Trophoblast cell (in vitro differentiated cells and primary cell): Measurements from ENCODE around the gene MS4A13.

Source experiments
- DNase-seq, 2 donors: peaks; one replicate each; pipeline ENCODE4 v3.0.0-alpha.2; 2016
- H2AFZ ChIP-seq: 2 replicates; pipeline ENCODE4 v1.6.1; 2013; ENCODE audit warnings: low read length, moderate library complexity, mild to moderate bottlenecking; ENCODE audit not compliant: insufficient read depth, poor library complexity
- H2AK5ac ChIP-seq: 2 replicates; pipeline ENCODE4 v1.6.1; 2013; ENCODE audit warnings: mild to moderate bottlenecking, low read length
- H2BK120ac ChIP-seq: 2 replicates; pipeline ENCODE4 v1.6.1; 2013; ENCODE audit warnings: low read length, mild to moderate bottlenecking, moderate library complexity; ENCODE audit not compliant: insufficient read depth, poor library complexity
- H2BK12ac ChIP-seq: 2 replicates; pipeline ENCODE4 v1.6.1; 2013; ENCODE audit warnings: mild to moderate bottlenecking, low read length, moderate library complexity
- H2BK5ac ChIP-seq: 2 replicates; pipeline ENCODE4 v1.6.1; 2013; ENCODE audit warnings: low read length, low read depth, moderate library complexity, mild to moderate bottlenecking; ENCODE audit not compliant: poor library complexity
- H3K14ac ChIP-seq: 2 replicates; pipeline ENCODE4 v1.6.1; 2013; ENCODE audit warnings: mild to moderate bottlenecking, low read length
- H3K18ac ChIP-seq: 2 replicates; pipeline ENCODE4 v1.6.1; 2013; ENCODE audit warnings: mild to moderate bottlenecking, low read length
- H3K23ac ChIP-seq: 2 replicates; pipeline ENCODE4 v1.6.1; 2013; ENCODE audit warnings: low read length
- H3K27ac ChIP-seq: 2 replicates; pipeline ENCODE4 v1.5.1; 2013; ENCODE audit warnings: low read depth, mild to moderate bottlenecking, inconsistent platforms, low read length, moderate library complexity
- H3K27me3 ChIP-seq: 2 replicates; pipeline ENCODE4 v1.6.1; 2013; ENCODE audit warnings: inconsistent platforms, mild to moderate bottlenecking, low read length, moderate library complexity; ENCODE audit not compliant: insufficient read depth
- H3K36me3 ChIP-seq, 2 experiments: 1 replicate in 1 of 2; 2 replicates in 1 of 2; pipeline ENCODE4 v1.6.1; 2013; ENCODE audit warnings: low read length in 2 of 2, mild to moderate bottlenecking in 2 of 2, moderate library complexity in 1 of 2; ENCODE audit not compliant: insufficient read depth in 2 of 2, control insufficient read depth in 1 of 2
- H3K4ac ChIP-seq: 2 replicates; pipeline ENCODE4 v1.6.1; 2013; ENCODE audit warnings: low read depth, mild to moderate bottlenecking, low read length, moderate library complexity
- H3K4me1 ChIP-seq, 2 experiments: 1 replicate in 1 of 2; 2 replicates in 1 of 2; pipeline ENCODE4 v1.6.1; 2013; ENCODE audit warnings: low read length in 2 of 2, mild to moderate bottlenecking in 2 of 2, moderate library complexity in 1 of 2; ENCODE audit not compliant: insufficient read depth in 2 of 2, control insufficient read depth in 1 of 2
- H3K4me2 ChIP-seq: 2 replicates; pipeline ENCODE4 v1.6.1; 2013; ENCODE audit warnings: inconsistent platforms, mild to moderate bottlenecking, low read length, moderate library complexity
- H3K4me3 ChIP-seq: 2 replicates; pipeline ENCODE4 v1.5.1; 2013; ENCODE audit warnings: mild to moderate bottlenecking, low read depth, low read length, inconsistent platforms
- H3K79me1 ChIP-seq: one replicate; pipeline ENCODE4 v1.6.1; 2013; ENCODE audit warnings: low read length
- H3K79me2 ChIP-seq: 2 replicates; pipeline ENCODE4 v1.6.1; 2013; ENCODE audit warnings: low read length, mild to moderate bottlenecking; ENCODE audit not compliant: control insufficient read depth, insufficient read depth, poor library complexity
- H3K9ac ChIP-seq: 2 replicates; pipeline ENCODE4 v1.6.1; 2013; ENCODE audit warnings: mild to moderate bottlenecking, low read length
- H3K9me3 ChIP-seq: 2 replicates; pipeline ENCODE4 v1.6.1; 2013; ENCODE audit warnings: low read depth, mild to moderate bottlenecking, control low read depth, inconsistent platforms, low read length; ENCODE audit not compliant: insufficient read depth
- H4K12ac ChIP-seq: 2 replicates; pipeline ENCODE4 v1.6.1; 2013; ENCODE audit warnings: low read depth, mild to moderate bottlenecking, low read length, moderate library complexity
- H4K8ac ChIP-seq: 2 replicates; pipeline ENCODE4 v1.6.1; 2013; ENCODE audit warnings: low read depth, mild to moderate bottlenecking, low read length, moderate library complexity
- H4K91ac ChIP-seq: one replicate; pipeline ENCODE4 v1.6.1; 2013; ENCODE audit warnings: low read depth, mild to moderate bottlenecking, low read length, moderate library complexity
- whole genome bisulfite sequencing: extraction: QIAGEN DNeasy Blood & Tissue Kit; methylation state at CpG from one replicate; pipeline ENCODE4 v1.1.7; 2013; ENCODE audit warnings: missing lambda C conversion rate; ENCODE audit not compliant: insufficient read length, insufficient coverage; ENCODE audit errors: extremely low coverage; 5-methylcytosine and 5-hydroxymethylcytosine counted together

The MS4A13 gene

DNA sequence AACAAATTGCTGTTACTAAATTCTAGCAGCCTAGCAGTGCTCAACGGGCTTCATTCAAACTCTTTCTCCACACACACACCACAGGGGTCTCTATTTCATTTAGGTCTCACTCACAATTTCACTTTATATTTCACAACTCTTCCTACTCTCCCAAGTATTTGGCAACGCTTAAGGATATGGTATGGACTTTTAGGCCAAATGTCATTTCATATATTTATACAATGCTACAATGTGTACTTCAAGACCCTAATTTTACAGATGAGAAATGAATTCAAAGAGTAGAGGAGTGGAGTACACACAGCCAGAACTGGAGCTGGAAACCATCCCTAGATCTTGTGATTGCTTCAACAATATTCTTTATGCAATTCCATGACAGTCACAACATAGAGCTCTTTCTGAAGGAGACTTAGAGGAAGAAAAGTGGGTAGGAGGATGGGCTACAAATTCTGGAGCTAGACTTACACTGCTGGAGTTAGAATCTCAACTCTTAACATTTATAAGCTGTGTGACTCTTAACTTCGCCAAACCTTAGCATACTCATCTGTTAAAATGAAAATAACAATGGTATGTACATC is 2.5 kb upstream of the MS4A13 start:
- H3K18ac ChIP-seq, result no peak overlapping the region
- no peak overlapping the region for H4K12ac ChIP-seq
- H3K9me3 ChIP-seq, result peaks cover 6% of the 10 kb centered on the region
- no peak overlapping the region for H3K4me3 ChIP-seq
- no peak overlapping the region for H2AFZ ChIP-seq
- no peak overlapping the region for H3K23ac ChIP-seq
- WGBS, result no CpG with 5 or more reads among the region's 3 CpGs
- H3K27ac ChIP-seq, result no peak overlapping the region
- H2BK120ac ChIP-seq, result no peak overlapping the region
- no peak overlapping the region for H2BK5ac ChIP-seq
- H3K27me3 ChIP-seq, result no peaks in the 10 kb centered on the region
- H2BK12ac ChIP-seq, result no peak overlapping the region
- no peak overlapping the region for H4K91ac ChIP-seq
- no peak overlapping the region for H3K9ac ChIP-seq
- H3K36me3 ChIP-seq, result no peaks in the 10 kb centered on the region
- no peak overlapping the region for H2AK5ac ChIP-seq
- H3K14ac ChIP-seq, result no peak overlapping the region
- H3K4ac ChIP-seq, result no peak overlapping the region
- no peak overlapping the region for H3K4me2 ChIP-seq
- no peaks in the 10 kb centered on the region for H3K79me1 ChIP-seq
- H3K79me2 ChIP-seq, result no peaks in the 10 kb centered on the region
- DNase-seq, result no peak
- no peaks in the 10 kb centered on the region for H3K4me1 ChIP-seq
- H4K8ac ChIP-seq, result no peak overlapping the region

DNA sequence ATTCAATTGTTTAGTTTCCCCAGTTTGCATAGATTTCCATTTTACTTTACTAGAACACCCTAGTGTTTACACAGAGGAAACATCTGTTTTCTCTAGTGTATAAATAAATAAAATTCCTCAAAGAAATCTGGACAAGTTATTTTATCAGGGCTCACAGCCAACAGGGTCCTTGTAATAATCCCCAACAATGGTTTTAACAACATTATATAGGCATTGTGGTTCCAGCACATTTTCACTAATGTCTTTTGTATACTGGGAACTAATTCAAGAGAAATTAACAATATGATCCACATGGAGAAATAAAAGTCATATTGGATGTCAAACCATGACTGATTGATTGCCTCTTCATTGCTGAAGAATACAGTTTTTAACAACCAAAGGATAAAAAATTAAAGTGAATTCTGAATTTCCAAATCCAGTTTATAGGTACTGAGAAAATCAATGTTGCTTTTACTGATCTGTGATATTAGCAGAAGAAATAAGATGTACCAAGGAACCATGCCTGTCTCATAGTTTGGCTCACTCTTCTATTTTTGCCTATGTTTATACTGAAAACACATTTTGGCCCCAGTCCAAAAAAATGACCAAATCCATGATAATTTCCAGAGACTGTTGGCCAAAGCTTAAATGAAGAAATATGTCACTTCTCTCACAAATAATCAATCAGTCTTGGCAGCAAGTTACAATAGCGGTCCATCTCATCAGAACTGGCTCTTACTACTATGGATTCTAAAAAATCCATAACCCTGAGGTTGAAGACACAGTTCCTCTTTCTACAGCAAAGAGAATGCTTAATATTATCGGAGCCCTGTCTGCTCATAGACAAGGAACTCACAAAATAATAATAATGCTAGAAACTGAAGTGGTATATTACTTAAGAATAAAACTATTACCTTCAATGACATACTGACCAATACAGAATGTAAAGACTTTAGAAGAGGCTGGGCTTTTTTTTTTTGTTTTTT is 1.4 kb upstream of the MS4A13 start:
- H3K4me2 ChIP-seq, result no peak overlapping the region
- H4K12ac ChIP-seq, result no peak overlapping the region
- H3K9ac ChIP-seq, result no peak overlapping the region
- H3K27ac ChIP-seq, result no peak overlapping the region
- no peak for DNase-seq
- H2BK5ac ChIP-seq, result no peak overlapping the region
- H2BK120ac ChIP-seq, result no peak overlapping the region
- no peak overlapping the region for H3K18ac ChIP-seq
- H3K27me3 ChIP-seq, result no peaks in the 10 kb centered on the region
- no peak overlapping the region for H3K4me3 ChIP-seq
- no peaks in the 10 kb centered on the region for H3K79me1 ChIP-seq
- no peak overlapping the region for H2AFZ ChIP-seq
- no peak overlapping the region for H3K4ac ChIP-seq
- H3K79me2 ChIP-seq, result no peaks in the 10 kb centered on the region
- no peak overlapping the region for H3K23ac ChIP-seq
- no peaks in the 10 kb centered on the region for H3K4me1 ChIP-seq
- no peaks in the 10 kb centered on the region for H3K36me3 ChIP-seq
- no peak overlapping the region for H4K8ac ChIP-seq
- H2AK5ac ChIP-seq, result no peak overlapping the region
- H3K14ac ChIP-seq, result no peak overlapping the region
- no peak overlapping the region for H2BK12ac ChIP-seq
- H4K91ac ChIP-seq, result no peak overlapping the region
- WGBS, result no CpG with 5 or more reads among the region's 2 CpGs
- peaks cover 6% of the 10 kb centered on the region for H3K9me3 ChIP-seq

DNA sequence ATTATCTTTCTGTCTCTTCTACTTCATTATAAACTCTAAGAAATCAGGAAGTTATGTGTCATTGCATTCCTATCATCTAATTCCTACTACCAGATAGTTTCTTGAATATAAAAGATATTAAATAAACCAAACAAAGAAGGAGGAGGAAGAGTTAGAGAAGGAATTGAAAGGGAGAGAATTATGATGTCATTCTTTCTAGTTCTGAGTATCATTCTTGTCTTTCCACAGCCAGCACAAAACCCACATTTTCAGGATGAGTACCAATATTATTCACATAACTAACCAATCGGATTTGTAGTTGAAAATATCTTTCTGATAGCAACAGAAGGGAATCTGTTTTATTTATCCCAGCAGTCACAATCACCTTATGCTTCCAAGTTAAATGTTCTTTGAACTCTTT is 13.3 kb downstream of the MS4A13 start:
- no peaks in the 10 kb centered on the region for H3K27me3 ChIP-seq
- no peaks in the 10 kb centered on the region for H3K79me2 ChIP-seq
- no peak overlapping the region for H3K27ac ChIP-seq
- no peak overlapping the region for H3K14ac ChIP-seq
- no peak overlapping the region for H3K4ac ChIP-seq
- no peak overlapping the region for H4K12ac ChIP-seq
- WGBS, result no CpG with 5 or more reads among the region's 1 CpG
- no peak overlapping the region for H3K9ac ChIP-seq
- H2AFZ ChIP-seq, result no peak overlapping the region
- no peak overlapping the region for H3K4me3 ChIP-seq
- no peaks in the 10 kb centered on the region for H3K4me1 ChIP-seq
- H3K4me2 ChIP-seq, result no peak overlapping the region
- no peak overlapping the region for H2AK5ac ChIP-seq
- H3K9me3 ChIP-seq, result no peaks in the 10 kb centered on the region
- H2BK5ac ChIP-seq, result no peak overlapping the region
- no peak overlapping the region for H4K91ac ChIP-seq
- no peak overlapping the region for H3K23ac ChIP-seq
- H2BK12ac ChIP-seq, result no peak overlapping the region
- H2BK120ac ChIP-seq, result no peak overlapping the region
- no peak overlapping the region for H3K18ac ChIP-seq
- H4K8ac ChIP-seq, result no peak overlapping the region
- DNase-seq, result no peak
- no peaks in the 10 kb centered on the region for H3K79me1 ChIP-seq
- H3K36me3 ChIP-seq, result no peaks in the 10 kb centered on the region

DNA sequence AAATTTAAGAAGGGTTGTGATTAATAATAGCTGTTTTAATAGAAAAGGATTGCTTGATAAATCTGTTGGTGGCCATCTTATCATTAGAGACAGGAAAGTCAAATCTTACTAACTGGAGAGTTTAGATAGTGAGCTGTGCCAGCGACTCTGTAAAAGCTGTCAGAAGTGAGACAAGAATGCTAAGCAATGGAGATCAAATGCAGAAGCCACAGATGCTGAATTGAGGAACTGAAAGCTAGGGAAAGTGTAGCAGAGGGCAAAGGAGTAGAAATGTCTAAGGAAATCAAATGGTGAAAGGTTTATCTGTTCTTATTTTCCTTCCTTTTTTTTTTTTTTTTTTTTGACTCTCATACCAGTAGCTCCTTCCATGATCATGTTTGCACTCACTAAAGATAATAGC is 13.7 kb downstream of the MS4A13 start:
- Histone ChIP-seq H3K4me1 (no peaks in the 10 kb centered on the region), H4K8ac (no peak overlapping the region), H3K27me3 (no peaks in the 10 kb centered on the region), H3K18ac (no peak overlapping the region), H3K9me3 (no peaks in the 10 kb centered on the region), H3K4ac (no peak overlapping the region), H4K12ac (no peak overlapping the region), H3K36me3 (no peaks in the 10 kb centered on the region), H2BK5ac (no peak overlapping the region), H3K4me3 (no peak overlapping the region), H3K4me2 (no peak overlapping the region), H3K23ac (no peak overlapping the region), H2BK120ac (no peak overlapping the region), H3K79me2 (no peaks in the 10 kb centered on the region), H2BK12ac (no peak overlapping the region), H3K27ac (no peak overlapping the region), H2AK5ac (no peak overlapping the region), H2AFZ (no peak overlapping the region), H4K91ac (no peak overlapping the region), H3K9ac (no peak overlapping the region), H3K14ac (no peak overlapping the region), H3K79me1 (no peaks in the 10 kb centered on the region)
- WGBS, result no CpG with 5 or more reads among the region's 1 CpG
- no peak for DNase-seq
